ENCODE results near the gene MDM4.

DNA sequence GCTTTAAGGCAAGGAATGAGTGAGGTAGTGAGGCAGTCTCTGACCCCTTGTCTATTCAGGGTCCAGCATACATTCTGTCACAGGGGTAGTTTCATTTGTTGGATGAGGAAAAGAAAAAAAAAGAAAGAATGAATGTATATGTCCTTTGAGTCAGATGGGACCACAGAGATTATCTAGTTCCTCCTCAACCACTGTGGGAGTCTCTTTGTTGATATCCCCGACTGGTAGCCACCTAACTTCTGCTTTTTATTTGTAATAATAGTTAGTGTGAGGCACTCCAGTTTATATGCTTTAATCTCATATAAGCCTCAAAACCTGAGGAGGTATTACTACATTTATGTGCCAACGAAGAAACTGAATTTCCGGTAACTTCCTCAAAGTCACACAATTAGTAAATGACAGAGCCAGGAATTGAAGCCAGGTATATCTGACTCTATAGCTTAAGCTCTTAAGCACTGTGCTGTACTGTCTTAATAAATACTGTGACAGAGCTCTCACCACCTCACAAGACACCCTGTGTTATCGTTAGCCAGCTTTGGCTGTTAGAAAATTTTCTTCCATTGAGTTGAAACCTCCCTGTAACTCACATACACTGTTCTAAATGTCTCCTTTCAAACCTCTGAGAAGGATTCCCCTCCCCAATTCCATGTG is 82.2 kb downstream of the MDM4 start:
- no peak for TF ChIP-seq CTCF (IDR thresholded peaks at IDR 0.05; ENCODE audit: extremely low read depth in 1 of 2, insufficient read depth in 1 of 2, low read depth in 1 of 2, low read length in 2 of 2)
- no peak for TF ChIP-seq POLR2A (IDR thresholded peaks at IDR 0.05; ENCODE audit: low read depth, low read length)
- TF ChIP-seq POLR2AphosphoS5 (IDR thresholded peaks at IDR 0.05; ENCODE audit: insufficient read depth, low read depth, low read length) = no peak
- no peak for TF ChIP-seq EZH2 (IDR thresholded peaks at IDR 0.05; ENCODE audit: borderline replicate concordance, low read depth, low read length, severe bottlenecking)
- TF ChIP-seq MAX (IDR thresholded peaks at IDR 0.05; ENCODE audit: insufficient read depth, insufficient read length) = no peak
- TF ChIP-seq JUN (IDR thresholded peaks at IDR 0.05; ENCODE audit: borderline replicate concordance, insufficient read depth, insufficient read length, low read depth) = no peak
- no peak for TF ChIP-seq MYC (IDR thresholded peaks at IDR 0.05; ENCODE audit: low read depth, low read length)

Data from endothelial cell of umbilical vein (primary cell).